ENCODE data around the gene DOCK9. TPM values are rescaled to one million over a fixed set of nuclear protein-coding genes. Genes with fewer than 3 reads are reported as not detected.

DOCK9 gene
- total RNA-seq, 1 experiment from 2014 or later = 4.5 TPM

DNA sequence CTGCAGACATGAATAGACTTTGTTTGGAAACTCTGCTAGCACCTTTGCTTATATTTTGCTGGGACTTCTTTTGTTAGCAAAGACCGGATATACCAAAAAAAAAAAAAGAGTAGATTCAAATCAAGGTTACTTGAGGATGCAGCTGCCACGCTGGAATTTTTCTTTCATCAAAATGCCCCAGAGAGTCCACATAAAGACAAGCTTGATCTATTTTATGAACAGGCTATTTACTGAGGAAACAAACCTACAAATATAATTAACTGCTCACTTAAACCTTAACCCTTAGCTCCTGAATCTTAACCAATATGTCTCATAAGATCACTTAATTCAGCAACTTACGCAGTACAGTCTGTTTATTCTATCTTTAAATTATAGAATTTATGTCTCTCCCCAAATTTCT lies 27.1 kb upstream of the DOCK9 start:
- H3K27me3 ChIP-seq (replicated peaks; ENCODE audit: insufficient read depth, low read depth, low read length, poor library complexity) = no peaks in the 10 kb centered on the region
- H3K4me1 ChIP-seq (ENCODE audit: insufficient read depth, low read length, poor library complexity, severe bottlenecking) = no peaks in the 10 kb centered on the region
- no peak overlapping the region for H3K27ac ChIP-seq (ENCODE audit: low read depth, low read length, poor library complexity, severe bottlenecking)
- H3K4me3 ChIP-seq (ENCODE audit: low read depth, low read length, poor library complexity, severe bottlenecking) = no peak overlapping the region
- intact Hi-C loops (cut with micrococcal nuclease; ENCODE audit: unreplicated experiment) = no loop called here
- CTCF ChIA-PET = no interaction called here
- no TSS peak for BruUV-seq (replicated peaks)
- TF ChIP-seq, protein P1, sequence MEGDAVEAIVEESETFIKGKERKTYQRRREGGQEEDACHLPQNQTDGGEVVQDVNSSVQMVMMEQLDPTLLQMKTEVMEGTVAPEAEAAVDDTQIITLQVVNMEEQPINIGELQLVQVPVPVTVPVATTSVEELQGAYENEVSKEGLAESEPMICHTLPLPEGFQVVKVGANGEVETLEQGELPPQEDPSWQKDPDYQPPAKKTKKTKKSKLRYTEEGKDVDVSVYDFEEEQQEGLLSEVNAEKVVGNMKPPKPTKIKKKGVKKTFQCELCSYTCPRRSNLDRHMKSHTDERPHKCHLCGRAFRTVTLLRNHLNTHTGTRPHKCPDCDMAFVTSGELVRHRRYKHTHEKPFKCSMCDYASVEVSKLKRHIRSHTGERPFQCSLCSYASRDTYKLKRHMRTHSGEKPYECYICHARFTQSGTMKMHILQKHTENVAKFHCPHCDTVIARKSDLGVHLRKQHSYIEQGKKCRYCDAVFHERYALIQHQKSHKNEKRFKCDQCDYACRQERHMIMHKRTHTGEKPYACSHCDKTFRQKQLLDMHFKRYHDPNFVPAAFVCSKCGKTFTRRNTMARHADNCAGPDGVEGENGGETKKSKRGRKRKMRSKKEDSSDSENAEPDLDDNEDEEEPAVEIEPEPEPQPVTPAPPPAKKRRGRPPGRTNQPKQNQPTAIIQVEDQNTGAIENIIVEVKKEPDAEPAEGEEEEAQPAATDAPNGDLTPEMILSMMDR (conservative IDR thresholded peaks at IDR 0.05; ENCODE audit: low read depth, low read length) = no peak
- TF ChIP-seq EZH2 (IDR thresholded peaks at IDR 0.05; ENCODE audit: borderline replicate concordance, low read depth, low read length, poor library complexity, severe bottlenecking) = no peak
- DNase-seq (ENCODE audit: low spot score) = no peak
- no peaks in the 10 kb centered on the region for H3K36me3 ChIP-seq (ENCODE audit: insufficient read depth, low read length, poor library complexity, severe bottlenecking)
- POLR2A ChIA-PET (ENCODE audit: low non-redundant PET) = no interaction called here
- H3K9me3 ChIP-seq (ENCODE audit: low read depth, low read length, poor library complexity, severe bottlenecking) = no peaks in the 10 kb centered on the region

DNA sequence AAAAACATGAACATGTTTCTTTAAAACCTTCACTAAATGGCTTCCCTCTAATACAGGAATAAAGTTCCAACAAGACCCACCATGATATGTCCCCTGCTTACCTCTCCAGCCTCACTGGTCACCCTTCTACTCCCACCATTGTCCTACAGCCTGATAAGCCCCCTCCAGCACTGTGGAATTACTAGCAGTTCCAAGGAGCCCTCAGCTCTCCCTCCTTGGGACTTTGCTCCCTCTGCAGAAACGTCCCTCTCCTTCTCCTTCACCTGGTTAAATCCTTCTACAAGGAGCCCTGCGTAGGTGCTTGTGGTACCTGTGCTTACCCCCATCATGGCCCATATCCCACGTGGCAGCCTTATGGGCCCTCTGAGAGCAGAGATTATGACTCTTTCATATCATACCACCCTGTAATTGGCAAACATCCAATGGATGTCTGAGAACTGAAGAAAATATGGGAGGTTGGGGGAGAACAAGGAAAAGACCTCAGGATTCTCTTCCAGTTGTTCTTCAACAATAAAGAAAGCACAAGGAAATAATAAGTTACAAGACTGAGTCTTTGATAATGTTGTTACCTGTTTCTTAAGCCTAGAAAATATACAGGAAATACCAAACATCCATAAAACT lies 26.1 kb upstream of the DOCK9 start:
- no peaks in the 10 kb centered on the region for H3K4me1 ChIP-seq (ENCODE audit: insufficient read depth, low read length, poor library complexity, severe bottlenecking)
- no peak overlapping the region for H3K27ac ChIP-seq (ENCODE audit: low read depth, low read length, poor library complexity, severe bottlenecking)
- intact Hi-C loops (cut with micrococcal nuclease; ENCODE audit: unreplicated experiment) = no loop called here
- no TSS peak for BruUV-seq (replicated peaks)
- no peaks in the 10 kb centered on the region for H3K27me3 ChIP-seq (replicated peaks; ENCODE audit: insufficient read depth, low read depth, low read length, poor library complexity)
- TF ChIP-seq, protein P1 (conservative IDR thresholded peaks at IDR 0.05; ENCODE audit: low read depth, low read length) = no peak
- no peak for TF ChIP-seq EZH2 (IDR thresholded peaks at IDR 0.05; ENCODE audit: borderline replicate concordance, low read depth, low read length, poor library complexity, severe bottlenecking)
- DNase-seq (ENCODE audit: low spot score) = no peak
- H3K36me3 ChIP-seq (ENCODE audit: insufficient read depth, low read length, poor library complexity, severe bottlenecking) = no peaks in the 10 kb centered on the region
- H3K4me3 ChIP-seq (ENCODE audit: low read depth, low read length, poor library complexity, severe bottlenecking) = no peak overlapping the region
- H3K9me3 ChIP-seq (ENCODE audit: low read depth, low read length, poor library complexity, severe bottlenecking) = no peaks in the 10 kb centered on the region
- POLR2A ChIA-PET (ENCODE audit: low non-redundant PET) = no interaction called here
- CTCF ChIA-PET = no interaction called here

DNA sequence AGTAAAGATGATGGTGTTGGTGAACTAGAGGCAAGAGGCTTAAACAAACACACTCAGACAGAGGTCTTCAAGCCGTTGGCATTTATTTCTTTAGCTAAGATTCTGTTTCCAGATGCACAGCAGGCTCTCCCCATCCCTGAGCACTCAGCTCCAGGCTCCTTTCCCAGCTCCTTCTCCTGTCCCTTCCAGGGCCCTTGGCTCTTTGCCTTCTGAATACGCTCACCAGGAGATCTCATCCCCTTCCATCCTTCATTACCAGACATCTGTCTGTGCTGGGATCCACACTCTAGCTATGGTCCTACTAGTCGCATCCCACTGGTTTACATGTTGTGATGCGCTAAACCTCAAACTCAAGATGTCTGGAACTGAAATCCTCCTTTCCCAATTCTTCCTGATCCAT lies 25.3 kb upstream of the DOCK9 start:
- H3K27ac ChIP-seq (ENCODE audit: low read depth, low read length, poor library complexity, severe bottlenecking) = no peak overlapping the region
- no peaks in the 10 kb centered on the region for H3K36me3 ChIP-seq (ENCODE audit: insufficient read depth, low read length, poor library complexity, severe bottlenecking)
- DNase-seq (ENCODE audit: low spot score) = no peak
- H3K9me3 ChIP-seq (ENCODE audit: low read depth, low read length, poor library complexity, severe bottlenecking) = no peaks in the 10 kb centered on the region
- no peaks in the 10 kb centered on the region for H3K27me3 ChIP-seq (replicated peaks; ENCODE audit: insufficient read depth, low read depth, low read length, poor library complexity)
- ChIA-PET CTCF (no interaction called here), POLR2A (ENCODE audit: low non-redundant PET) (no interaction called here)
- TF ChIP-seq, protein P1 (conservative IDR thresholded peaks at IDR 0.05; ENCODE audit: low read depth, low read length) = no peak
- TF ChIP-seq EZH2 (IDR thresholded peaks at IDR 0.05; ENCODE audit: borderline replicate concordance, low read depth, low read length, poor library complexity, severe bottlenecking) = no peak
- intact Hi-C loops (cut with micrococcal nuclease; ENCODE audit: unreplicated experiment) = no loop called here
- no peaks in the 10 kb centered on the region for H3K4me1 ChIP-seq (ENCODE audit: insufficient read depth, low read length, poor library complexity, severe bottlenecking)
- no TSS peak for BruUV-seq (replicated peaks)
- H3K4me3 ChIP-seq (ENCODE audit: low read depth, low read length, poor library complexity, severe bottlenecking) = no peak overlapping the region

Measured in A673 (cell line).